Activated CD4-positive, alpha-beta T cell treated with anti-CD3 and anti-CD28 coated beads for 24 hours (primary cell): ENCODE measurements around the gene AP1S3.

ENCODE experiments used
- DNase-seq, 2 donors: peaks; one replicate each; pipeline ENCODE4 v3.0.0-alpha.2; 2020; ENCODE audit warnings: low read depth in 2 of 2

The AP1S3 gene

GRCh38 chr2:223760838-223761502 is 76.4 kb downstream of the AP1S3 start:
- no peak for DNase-seq

- no peak for DNase-seq
Measured at GRCh38 chr2:223759569-223760430, 77.6 kb downstream of the AP1S3 start.

GRCh38 chr2:223758131-223758840 is 79.1 kb downstream of the AP1S3 start:
- DNase-seq, result no peak

- DNase-seq, result no peak
Measured at GRCh38 chr2:223753940-223754339, 83.4 kb downstream of the AP1S3 start.

- DNase-seq, result no peak
Measured at GRCh38 chr2:223751012-223751411, 86.4 kb downstream of the AP1S3 start.

- no peak for DNase-seq
Measured at GRCh38 chr2:223747392-223748042, 89.9 kb downstream of the AP1S3 start.

GRCh38 chr2:223746611-223747010 is 90.8 kb downstream of the AP1S3 start:
- DNase-seq, result no peak

GRCh38 chr2:223744580-223744979 is 92.8 kb downstream of the AP1S3 start:
- no peak for DNase-seq

- DNase-seq, result no peak
Measured at GRCh38 chr2:223740679-223741078, 96.7 kb downstream of the AP1S3 start.

GRCh38 chr2:223737207-223737606 is 100.2 kb downstream of the AP1S3 start:
- DNase-seq, result no peak

- no peak for DNase-seq
Measured at GRCh38 chr2:223736488-223736887, 100.9 kb downstream of the AP1S3 start.

- no peak for DNase-seq
Measured at GRCh38 chr2:223735659-223736244, 101.6 kb downstream of the AP1S3 start.

- DNase-seq, result no peak
Measured at GRCh38 chr2:223735035-223735640, 102.2 kb downstream of the AP1S3 start.

- DNase-seq, result no peak
Measured at GRCh38 chr2:223734346-223734745, 103.0 kb downstream of the AP1S3 start.

- no peak for DNase-seq
Measured at GRCh38 chr2:223732346-223732745, 105.0 kb downstream of the AP1S3 start.

GRCh38 chr2:223731503-223731902 is 105.9 kb downstream of the AP1S3 start:
- no peak for DNase-seq

GRCh38 chr2:223729781-223730180 is 107.6 kb downstream of the AP1S3 start:
- no peak for DNase-seq

GRCh38 chr2:223727562-223727961 is 109.8 kb downstream of the AP1S3 start:
- peak in 1 of 2 donors; percentile 8 for DNase-seq

- no peak for DNase-seq
Measured at GRCh38 chr2:223725986-223726970, 111.1 kb downstream of the AP1S3 start.

GRCh38 chr2:223725494-223725893 is 111.9 kb downstream of the AP1S3 start:
- DNase-seq, result no peak
